Lung (tissue), 12 donors: ENCODE data around the gene AHCYL2. TPM values are rescaled to one million over a fixed set of nuclear protein-coding genes. Genes with fewer than 3 reads are reported as not detected.
A peak's percentile ranks its signal among the peaks of the same experiment; 100 is the strongest.

Source experiments
- ATAC-seq: fragments of 200-7000 bp; cut with Tn5 transposase; one replicate; pipeline ENCODE4 v1.9.1; 2020; ENCODE audit warnings: moderate number of reproducible peaks; ENCODE audit not compliant: insufficient read depth, low FRiP score
- DNase-seq, 3 donors: peaks; one replicate each; pipeline ENCODE4 v3.0.0-alpha.2; 2013 to 2017
- H3K27ac ChIP-seq, 2 donors: one replicate each; pipeline ENCODE4 v1.5.1; 2013; ENCODE audit warnings: mild to moderate bottlenecking in 2 of 2, moderate library complexity in 2 of 2, control low read depth in 1 of 2, inconsistent platforms in 1 of 2, low read depth in 1 of 2, low read length in 1 of 2
- H3K27me3 ChIP-seq, 3 donors: one replicate each; pipeline ENCODE4 v1.5.1; 2013; ENCODE audit warnings: low read length in 2 of 3; ENCODE audit not compliant: control insufficient read depth in 3 of 3, insufficient read depth in 3 of 3
- H3K36me3 ChIP-seq, 4 donors: one replicate each; pipeline ENCODE4 v1.5.1; 2013; ENCODE audit warnings: low read length in 4 of 4, mild to moderate bottlenecking in 1 of 4, moderate library complexity in 1 of 4; ENCODE audit not compliant: control insufficient read depth in 4 of 4, insufficient read depth in 4 of 4
- H3K4me1 ChIP-seq, 5 donors: one replicate each; pipeline ENCODE4 v1.5.1; 2013; ENCODE audit warnings: low read length in 5 of 5, mild to moderate bottlenecking in 2 of 5, moderate library complexity in 1 of 5; ENCODE audit not compliant: control insufficient read depth in 5 of 5, insufficient read depth in 5 of 5
- H3K4me3 ChIP-seq: one replicate; pipeline ENCODE4 v1.5.1; 2013; ENCODE audit warnings: mild to moderate bottlenecking, control low read depth, moderate library complexity
- H3K9ac ChIP-seq, 2 donors: one replicate each; pipeline ENCODE4 v1.5.1; 2013; ENCODE audit warnings: low read length in 2 of 2, control low read depth in 1 of 2; ENCODE audit not compliant: insufficient read depth in 1 of 2
- H3K9me3 ChIP-seq, 4 donors: one replicate each; pipeline ENCODE4 v1.5.1; 2013; ENCODE audit warnings: low read length in 3 of 4, mild to moderate bottlenecking in 1 of 4, moderate library complexity in 1 of 4; ENCODE audit not compliant: control insufficient read depth in 4 of 4, insufficient read depth in 3 of 4
- WGBS, 2 donors: extraction: QIAGEN DNeasy Blood & Tissue Kit; methylation state at CpG; one replicate each; pipeline ENCODE4 v1.1.7; 2013; 5-methylcytosine and 5-hydroxymethylcytosine counted together
- polyA plus RNA-seq, 2 donors: library from polyadenylated mRNA; stranded (reverse); fragments of 200-250 nt; gene quantifications; one replicate each; pipeline ENCODE4 v1.2.1, GENCODE V29; 2013
- total RNA-seq, 2 donors: library from RNA; depleted of rRNA in 1 of 2; stranded (reverse); fragments of >200 nt in 1 of 2; gene quantifications; one replicate each; pipeline ENCODE4 v1.2.1, GENCODE V29; 2014 to 2021
- TF ChIP-seq, protein P1 (sequence below): IDR thresholded peaks from 2 replicates; pipeline ENCODE4 v1.5.1; 2012; ENCODE audit warnings: mild to moderate bottlenecking; ENCODE audit errors: control extremely low read depth, extremely low read depth
- donor health status: control.
- donor health status: control.
- donor health status: Bipolar disorder and iron deficiency.
- donor health status: healthy.
- donor health status: DM: yes; HTN: yes; CAD: no.

Gene AHCYL2
- total and polyA plus RNA-seq, 4 donors: 16.3 to 172 (median 93.8) TPM

DNA sequence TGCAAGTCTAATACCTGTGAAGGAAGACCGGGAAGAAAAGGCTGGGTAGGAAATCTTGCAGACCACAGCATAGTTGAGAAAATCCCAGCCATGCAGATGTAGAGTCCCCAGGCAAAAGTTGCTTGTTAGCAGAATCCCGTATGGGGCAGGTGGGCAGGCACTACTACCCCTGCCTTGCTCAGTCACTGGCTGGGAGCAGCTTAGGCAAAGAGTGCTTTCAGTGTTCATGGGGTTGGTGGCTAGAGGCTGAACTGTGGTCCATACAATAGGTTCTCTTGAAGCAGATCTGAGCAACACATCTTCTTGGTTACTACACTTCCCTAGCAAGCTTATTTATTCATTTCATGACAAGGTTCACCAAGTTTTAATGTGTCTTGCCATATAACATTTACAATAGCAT lies 92.6 kb downstream of the AHCYL2 start:
- DNase-seq: no peak
- H3K9me3 ChIP-seq: no peaks in the 10 kb centered on the region
- H3K27ac ChIP-seq: no peak overlapping the region
- H3K4me3 ChIP-seq: no peak overlapping the region
- peaks cover 0 to 10% (median 0%) of the 10 kb centered on the region in 5 donors for H3K4me1 ChIP-seq
- H3K9ac ChIP-seq: no peak overlapping the region
- no peaks in the 10 kb centered on the region for H3K36me3 ChIP-seq
- TF ChIP-seq, protein P1, sequence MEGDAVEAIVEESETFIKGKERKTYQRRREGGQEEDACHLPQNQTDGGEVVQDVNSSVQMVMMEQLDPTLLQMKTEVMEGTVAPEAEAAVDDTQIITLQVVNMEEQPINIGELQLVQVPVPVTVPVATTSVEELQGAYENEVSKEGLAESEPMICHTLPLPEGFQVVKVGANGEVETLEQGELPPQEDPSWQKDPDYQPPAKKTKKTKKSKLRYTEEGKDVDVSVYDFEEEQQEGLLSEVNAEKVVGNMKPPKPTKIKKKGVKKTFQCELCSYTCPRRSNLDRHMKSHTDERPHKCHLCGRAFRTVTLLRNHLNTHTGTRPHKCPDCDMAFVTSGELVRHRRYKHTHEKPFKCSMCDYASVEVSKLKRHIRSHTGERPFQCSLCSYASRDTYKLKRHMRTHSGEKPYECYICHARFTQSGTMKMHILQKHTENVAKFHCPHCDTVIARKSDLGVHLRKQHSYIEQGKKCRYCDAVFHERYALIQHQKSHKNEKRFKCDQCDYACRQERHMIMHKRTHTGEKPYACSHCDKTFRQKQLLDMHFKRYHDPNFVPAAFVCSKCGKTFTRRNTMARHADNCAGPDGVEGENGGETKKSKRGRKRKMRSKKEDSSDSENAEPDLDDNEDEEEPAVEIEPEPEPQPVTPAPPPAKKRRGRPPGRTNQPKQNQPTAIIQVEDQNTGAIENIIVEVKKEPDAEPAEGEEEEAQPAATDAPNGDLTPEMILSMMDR: no peak
- 90 to 96% methylated on average over 2 of the region's 2 CpGs for WGBS, 2 donors
- H3K27me3 ChIP-seq: no peaks in the 10 kb centered on the region
- no peak for ATAC-seq

DNA sequence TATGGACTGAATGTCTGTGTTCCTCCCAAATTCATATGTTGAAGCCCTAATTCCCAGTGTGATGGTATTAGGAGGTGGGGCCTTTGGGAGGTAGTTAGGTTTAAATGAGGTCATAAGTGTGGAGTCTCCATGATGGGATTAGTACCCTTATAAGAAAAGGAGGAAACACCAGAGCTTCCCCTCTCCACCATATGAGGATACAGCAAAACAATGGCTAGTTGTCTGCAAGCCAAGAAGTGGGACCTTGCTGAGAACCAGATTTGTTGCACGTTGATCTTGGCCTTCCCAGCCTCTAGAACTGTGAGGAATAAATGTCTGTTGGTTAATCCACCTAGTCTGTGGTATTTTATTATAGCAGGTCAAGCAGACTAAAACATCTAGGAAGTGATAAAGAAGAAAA lies 102.2 kb downstream of the AHCYL2 start:
- TF ChIP-seq, protein P1: no peak
- Histone ChIP-seq H3K27ac (no peak overlapping the region), H3K4me1 (no peaks in the 10 kb centered on the region), H3K36me3 (no peaks in the 10 kb centered on the region), H3K4me3 (no peak overlapping the region), H3K27me3 (no peaks in the 10 kb centered on the region), H3K9me3 (peaks cover 0 to 3% (median 1%) of the 10 kb centered on the region in 4 donors), H3K9ac (no peak overlapping the region)
- no peak for DNase-seq
- no peak for ATAC-seq
- whole genome bisulfite sequencing, 2 donors: 67 to 82% methylated on average over 1 of the region's 1 CpG

GRCh38 chr7:129332254-129333035 lies 107.6 kb downstream of the AHCYL2 start:
- no peak for ATAC-seq

More at GRCh38 chr7:129332254-129333035, 107.6 kb downstream of the AHCYL2 start:
- H3K36me3 ChIP-seq: no peaks in the 10 kb centered on the region
- H3K9ac ChIP-seq: no peak overlapping the region
- TF ChIP-seq, protein P1: no peak
- no peak overlapping the region for H3K27ac ChIP-seq
- WGBS, 2 donors: 84 to 90% methylated on average over 3 of the region's 3 CpGs
- no peaks in the 10 kb centered on the region for H3K9me3 ChIP-seq
- H3K27me3 ChIP-seq: no peaks in the 10 kb centered on the region
- H3K4me1 ChIP-seq: peaks cover 0 to 2% (median 0%) of the 10 kb centered on the region in 5 donors
- peak in 1 of 3 donors; percentile 12 for DNase-seq
- no peak overlapping the region for H3K4me3 ChIP-seq
